ENCODE measurements around the gene AKNA.

The AKNA gene

DNA sequence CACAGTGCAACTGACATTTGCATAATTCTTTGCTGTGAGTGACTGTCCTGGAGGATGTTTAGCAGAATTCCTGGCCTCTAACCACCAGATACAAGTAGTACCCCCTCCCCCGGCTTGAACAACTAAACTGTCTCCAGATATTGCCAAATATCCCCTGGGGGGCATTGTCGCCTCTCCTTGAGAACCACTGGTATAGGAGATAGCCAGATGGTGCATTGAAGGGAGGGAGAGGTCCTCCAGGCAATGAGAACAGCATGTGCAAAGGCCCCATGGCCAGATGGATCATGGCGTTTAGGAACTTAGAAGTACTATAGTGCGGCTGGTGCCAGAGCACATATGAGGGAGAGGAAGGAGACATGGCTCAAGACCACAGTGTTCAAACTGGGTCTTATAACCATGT is 83.8 kb downstream of the AKNA start:
- TF ChIP-seq, protein P1, sequence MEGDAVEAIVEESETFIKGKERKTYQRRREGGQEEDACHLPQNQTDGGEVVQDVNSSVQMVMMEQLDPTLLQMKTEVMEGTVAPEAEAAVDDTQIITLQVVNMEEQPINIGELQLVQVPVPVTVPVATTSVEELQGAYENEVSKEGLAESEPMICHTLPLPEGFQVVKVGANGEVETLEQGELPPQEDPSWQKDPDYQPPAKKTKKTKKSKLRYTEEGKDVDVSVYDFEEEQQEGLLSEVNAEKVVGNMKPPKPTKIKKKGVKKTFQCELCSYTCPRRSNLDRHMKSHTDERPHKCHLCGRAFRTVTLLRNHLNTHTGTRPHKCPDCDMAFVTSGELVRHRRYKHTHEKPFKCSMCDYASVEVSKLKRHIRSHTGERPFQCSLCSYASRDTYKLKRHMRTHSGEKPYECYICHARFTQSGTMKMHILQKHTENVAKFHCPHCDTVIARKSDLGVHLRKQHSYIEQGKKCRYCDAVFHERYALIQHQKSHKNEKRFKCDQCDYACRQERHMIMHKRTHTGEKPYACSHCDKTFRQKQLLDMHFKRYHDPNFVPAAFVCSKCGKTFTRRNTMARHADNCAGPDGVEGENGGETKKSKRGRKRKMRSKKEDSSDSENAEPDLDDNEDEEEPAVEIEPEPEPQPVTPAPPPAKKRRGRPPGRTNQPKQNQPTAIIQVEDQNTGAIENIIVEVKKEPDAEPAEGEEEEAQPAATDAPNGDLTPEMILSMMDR (IDR thresholded peaks at IDR 0.05), result no peak

DNA sequence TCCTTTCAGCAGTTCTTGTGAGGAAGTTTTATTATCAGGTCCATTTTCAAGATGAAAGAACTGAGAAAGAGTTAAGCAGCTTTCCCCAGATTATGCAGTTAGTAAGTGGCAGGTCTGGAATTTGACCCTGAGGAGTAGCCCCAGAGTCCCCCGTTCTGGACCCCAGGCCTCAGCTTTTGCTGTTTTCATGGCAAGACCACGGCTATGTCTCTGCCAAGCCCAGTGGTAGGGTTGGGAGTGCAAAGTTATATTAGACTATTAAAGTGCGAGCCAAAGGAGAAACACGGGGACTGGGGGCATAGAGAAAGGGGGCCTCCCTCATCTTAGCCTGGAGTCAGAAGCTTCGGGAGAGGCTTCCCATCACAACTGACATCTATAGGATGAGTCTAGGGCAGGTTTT is 84.2 kb downstream of the AKNA start:
- TF ChIP-seq, protein P1 (IDR thresholded peaks at IDR 0.05), result no peak

DNA sequence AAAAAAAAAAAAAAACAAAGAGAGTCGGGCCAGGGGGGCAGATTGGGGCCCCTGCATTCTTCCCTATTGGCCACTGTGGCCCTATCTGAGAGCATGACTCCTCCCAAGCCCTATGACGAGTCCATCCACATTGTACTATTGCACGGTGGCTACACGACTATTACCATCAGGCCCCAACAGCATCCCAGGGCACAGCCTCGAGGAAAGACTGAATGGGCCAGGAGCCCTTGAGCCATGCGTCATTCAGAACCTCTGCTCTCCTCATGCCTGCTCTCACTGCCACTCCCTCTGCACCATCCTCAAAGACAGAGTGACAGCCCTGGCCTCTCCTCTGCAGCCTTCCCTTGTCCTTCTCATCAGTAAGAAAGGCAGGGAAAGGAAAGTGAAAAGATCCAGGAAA is 85.1 kb downstream of the AKNA start:
- TF ChIP-seq, protein P1 (IDR thresholded peaks at IDR 0.05), result no peak

DNA sequence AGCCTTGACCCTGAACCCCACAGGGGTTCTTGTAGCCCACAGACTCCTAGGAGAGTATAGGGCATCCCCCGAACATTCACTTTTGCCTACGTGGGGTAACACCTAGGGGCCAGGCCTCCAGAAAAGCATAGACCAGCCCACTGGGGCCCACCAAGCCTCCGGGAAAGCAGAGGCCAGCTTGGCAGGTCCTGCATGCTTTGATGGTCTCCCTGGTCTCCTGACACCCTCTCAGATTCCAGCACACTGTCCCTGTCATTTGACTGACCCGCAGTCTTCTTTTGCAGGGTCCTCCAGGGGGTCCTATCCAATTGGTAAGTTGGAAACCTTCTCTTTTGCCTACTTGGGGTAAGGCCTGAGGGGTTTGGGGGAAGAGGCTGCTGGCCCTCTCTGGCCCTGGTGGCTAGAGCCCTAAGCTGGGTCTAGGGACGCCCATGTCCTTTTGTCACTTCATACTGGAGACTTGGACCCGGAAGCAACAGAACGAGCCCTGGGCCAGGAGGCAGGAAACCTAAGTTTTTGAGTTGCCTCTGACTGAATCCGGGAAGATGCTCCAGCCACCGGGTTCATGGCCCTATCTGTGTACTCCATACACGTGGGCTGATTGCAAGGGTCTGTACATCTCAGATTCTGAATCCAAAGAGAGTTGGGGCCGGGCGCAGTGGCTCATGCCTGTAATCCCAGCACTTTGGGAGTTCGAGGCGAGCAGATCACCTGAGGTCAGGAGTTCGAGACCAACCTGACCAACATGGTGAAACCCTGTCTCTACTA is 85.8 kb downstream of the AKNA start:
- TF ChIP-seq, protein P1 (IDR thresholded peaks at IDR 0.05), result no peak

DNA sequence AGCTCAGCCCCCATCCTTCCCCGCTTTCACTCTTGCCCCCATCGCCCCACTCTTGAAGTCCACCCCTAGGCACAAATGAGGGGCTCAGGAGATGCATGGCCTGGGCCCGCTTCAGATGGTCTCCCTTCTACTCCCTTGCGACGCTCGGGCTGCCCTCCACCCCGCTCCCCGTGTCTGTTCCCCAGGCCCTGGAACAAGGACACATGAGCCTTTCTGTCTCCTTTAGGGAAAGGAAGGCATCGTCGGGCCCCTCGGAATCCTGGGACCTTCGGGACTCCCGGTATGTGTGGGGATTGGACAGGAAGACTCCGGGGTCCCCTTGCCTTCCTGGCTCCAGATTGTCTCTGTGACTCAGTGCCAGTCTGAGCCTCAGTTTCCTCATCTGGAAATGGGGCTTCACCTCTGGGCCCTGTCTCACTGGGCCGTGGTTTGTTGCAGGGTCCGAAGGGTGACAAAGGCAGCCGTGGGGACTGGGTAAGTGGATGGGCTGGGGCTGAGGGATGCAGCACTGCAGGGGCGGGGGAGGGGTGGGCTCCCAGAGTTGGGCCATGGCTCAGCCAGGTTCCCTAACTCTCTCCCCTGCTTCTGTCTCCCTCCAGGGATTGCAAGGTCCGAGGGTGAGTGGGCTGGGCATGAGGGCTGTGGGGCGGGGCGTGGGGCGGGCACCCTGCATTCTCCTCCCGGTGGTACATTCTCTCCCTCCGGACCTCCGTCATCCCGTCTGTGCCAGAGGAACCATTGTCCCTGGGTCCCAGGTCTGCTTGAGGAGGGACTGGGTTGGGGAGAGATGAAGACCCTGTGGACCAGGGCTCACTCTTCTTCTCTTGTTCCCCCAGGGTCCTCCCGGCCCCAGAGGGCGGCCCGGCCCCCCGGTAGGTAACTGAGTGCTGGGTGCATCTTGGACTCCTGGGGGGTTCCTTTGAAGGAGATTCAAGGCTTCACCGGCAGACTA is 86.7 kb downstream of the AKNA start:
- TF ChIP-seq, protein P1 (IDR thresholded peaks at IDR 0.05), result no peak

DNA sequence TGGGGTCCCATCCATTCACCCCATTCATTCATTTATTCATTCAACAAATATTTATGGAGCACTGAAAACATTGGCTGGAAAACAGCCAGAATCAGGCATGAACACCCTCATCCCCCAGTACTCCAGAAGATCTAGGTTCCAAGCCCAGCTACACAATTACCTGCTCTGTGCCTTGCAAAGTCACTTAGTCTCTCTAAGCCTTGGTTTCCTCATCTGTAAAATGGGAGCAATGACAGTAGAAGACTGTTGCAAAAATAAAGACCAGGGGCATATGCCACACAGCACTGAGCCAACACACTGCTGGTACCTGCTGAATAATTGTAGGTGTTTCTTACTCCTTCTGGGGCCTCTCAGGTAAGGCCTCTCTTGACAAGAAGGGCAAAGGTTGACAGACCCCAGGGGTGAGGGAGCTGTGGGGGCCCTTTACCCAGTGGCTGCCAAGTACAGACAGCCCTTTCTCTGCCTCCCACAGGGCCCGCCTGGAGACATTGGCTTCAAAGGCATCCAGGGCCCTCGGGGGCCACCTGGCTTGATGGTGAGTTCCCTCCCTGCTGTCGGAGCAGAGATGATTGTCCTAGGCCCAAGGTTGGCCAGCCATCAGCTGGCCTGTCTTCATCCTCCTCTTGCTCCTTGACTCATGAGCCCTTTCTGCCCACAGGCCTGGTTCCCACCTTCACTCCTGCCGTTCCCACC is 87.5 kb downstream of the AKNA start:
- TF ChIP-seq, protein P1 (IDR thresholded peaks at IDR 0.05), result no peak

Data from LNCAP (cell line).